PC-9 (cell line): ENCODE data around the gene ANXA8L1. TPM values are rescaled to one million over a fixed set of nuclear protein-coding genes. Genes with fewer than 3 reads are reported as not detected.
"Not testable (repeated sequence)": the region's sequence is repeated elsewhere in the genome, so short reads cannot be mapped to it uniquely, and the experiment has no call there.

ENCODE experiments used
- BruUV-seq: library from RNA; stranded (reverse); fragments of 400-500 nt; replicated peaks from 2 replicates; lab custom pipeline; 2021; lab: Mats Ljungman, UMichigan
- CTCF ChIA-PET: fragments of 300-600 bp; sonication (Branson Sonifier 250); formaldehyde crosslinking; loops from one replicate; lab custom pipeline; 2022; ENCODE audit warnings: antibody characterized with exemption; lab: Charles Lee
- POLR2A ChIA-PET: fragments of 300-600 bp; sonication (Branson Sonifier 250); formaldehyde crosslinking; loops from one replicate; lab custom pipeline; 2022; ENCODE audit warnings: antibody characterized with exemption; ENCODE audit not compliant: unreplicated experiment; lab: Charles Lee
- DNase-seq, 2 experiments: peaks; one replicate each; pipeline versions ENCODE4 v3.0.0 to v3.0.0-alpha.2; 2015 to 2022; ENCODE audit warnings: mixed read lengths in 1 of 2
- H2AFZ ChIP-seq: fragments of 200-600 bp; sonication (generic); 2 replicates; pipeline ENCODE4 v1.8.1; 2017; ENCODE audit warnings: antibody characterized with exemption
- H3F3A ChIP-seq: fragments of 200-600 bp; sonication (generic); 2 replicates; pipeline ENCODE4 v1.8.1; 2017; ENCODE audit warnings: antibody characterized with exemption, mild to moderate bottlenecking, low read depth; ENCODE audit not compliant: insufficient read depth
- H3K27ac ChIP-seq: fragments of 200-600 bp; sonication (generic); 2 replicates; pipeline ENCODE4 v1.6.1; 2016; ENCODE audit warnings: mixed run types
- H3K27me3 ChIP-seq: fragments of 200-600 bp; sonication (generic); 2 replicates; pipeline ENCODE4 v1.6.1; 2016; ENCODE audit warnings: low read depth, mixed run types; ENCODE audit not compliant: insufficient read depth
- H3K36me3 ChIP-seq: fragments of 200-600 bp; sonication (generic); 2 replicates; pipeline ENCODE4 v1.6.1; 2016; ENCODE audit warnings: low read depth, mixed run types
- H3K4me1 ChIP-seq: fragments of 200-600 bp; sonication (generic); replicated peaks from 2 replicates; pipeline ENCODE4 v1.6.1; 2016; ENCODE audit warnings: mixed run types; ENCODE audit not compliant: insufficient read depth
- H3K4me2 ChIP-seq: fragments of 200-600 bp; sonication (generic); 2 replicates; pipeline ENCODE4 v1.6.1; 2017; ENCODE audit warnings: mixed run types
- H3K4me3 ChIP-seq: fragments of 200-600 bp; sonication (generic); 2 replicates; pipeline ENCODE4 v1.6.1; 2016; ENCODE audit warnings: mixed run types
- H3K79me2 ChIP-seq: fragments of 200-600 bp; sonication (generic); 2 replicates; pipeline ENCODE4 v1.6.1; 2017; ENCODE audit warnings: low read depth, mixed run types
- H3K9me2 ChIP-seq: fragments of 200-600 bp; sonication (generic); 2 replicates; pipeline ENCODE4 v1.8.1; 2017; ENCODE audit warnings: mild to moderate bottlenecking; ENCODE audit not compliant: insufficient read depth
- H3K9me3 ChIP-seq: fragments of 200-600 bp; sonication (generic); 2 replicates; pipeline ENCODE4 v1.8.1; 2016; ENCODE audit warnings: low read depth; ENCODE audit not compliant: insufficient read depth
- H4K20me1 ChIP-seq: fragments of 200-600 bp; sonication (generic); 2 replicates; pipeline ENCODE4 v1.8.1; 2017; ENCODE audit not compliant: insufficient read depth
- intact Hi-C: fragments of 100-400 bp; cut with micrococcal nuclease; formaldehyde crosslinking; loops from one replicate; pipeline ENCODE4 v1.10.0; 2022; ENCODE audit not compliant: unreplicated experiment
- total RNA-seq: library from RNA; stranded (reverse); gene quantifications from 2 replicates; pipeline ENCODE4 v1.2.3, GENCODE V29; 2021

ANXA8L1 gene
- total RNA-seq, 1 experiment from 2014 or later: 185 TPM

- H4K20me1 ChIP-seq, H3K4me3 ChIP-seq, H3K9me2 ChIP-seq, CTCF ChIA-PET, H3K79me2 ChIP-seq, intact Hi-C loops, H3K9me3 ChIP-seq, H3K27me3 ChIP-seq, BruUV-seq, H2AFZ ChIP-seq, H3K36me3 ChIP-seq, DNase-seq, POLR2A ChIA-PET, H3F3A ChIP-seq: not testable (repeated sequence)
- peak overlapping the region; percentile 61; the same call in 1 of the 2 replicates for H3K4me2 ChIP-seq
- H3K4me1 ChIP-seq: peaks cover 11% of the 10 kb centered on the region
- peak overlapping the region; percentile 54 for H3K27ac ChIP-seq
These were observed 1.4 kb downstream of the ANXA8L1 start for GRCh38 chr10:46377022-46377421.

- H3K4me3 ChIP-seq, H3K36me3 ChIP-seq, H3K9me3 ChIP-seq, intact Hi-C loops, H3F3A ChIP-seq, CTCF ChIA-PET, H4K20me1 ChIP-seq, H3K79me2 ChIP-seq, H2AFZ ChIP-seq, H3K9me2 ChIP-seq, POLR2A ChIA-PET, H3K27me3 ChIP-seq: not testable (repeated sequence)
- peak overlapping the region; percentile 55 for H3K4me2 ChIP-seq
- TSS peak; percentile 96 for BruUV-seq
- DNase-seq: peak in 1 of 2 experiments; percentile 59
- peaks cover 11% of the 10 kb centered on the region for H3K4me1 ChIP-seq
- peak overlapping the region; percentile 60 for H3K27ac ChIP-seq
These were observed 2.1 kb downstream of the ANXA8L1 start for GRCh38 chr10:46377651-46378050.

GRCh38 chr10:46378108-46378507, 2.5 kb downstream of the ANXA8L1 start:
- H2AFZ ChIP-seq, intact Hi-C loops, H4K20me1 ChIP-seq, CTCF ChIA-PET, H3K4me3 ChIP-seq, POLR2A ChIA-PET, BruUV-seq, H3K27me3 ChIP-seq, H3K9me2 ChIP-seq, H3K9me3 ChIP-seq, H3F3A ChIP-seq, H3K79me2 ChIP-seq, H3K36me3 ChIP-seq: not testable (repeated sequence)
- DNase-seq: peak in 1 of 2 experiments; percentile 85
- Histone ChIP-seq H3K27ac (peak overlapping the region; percentile 60), H3K4me2 (peak overlapping the region; percentile 55), H3K4me1 (peaks cover 11% of the 10 kb centered on the region)

- H4K20me1 ChIP-seq, H3K9me3 ChIP-seq, H3K27me3 ChIP-seq, H3K4me1 ChIP-seq, H3K4me2 ChIP-seq, H3K27ac ChIP-seq, BruUV-seq, H2AFZ ChIP-seq, H3K4me3 ChIP-seq, H3F3A ChIP-seq, H3K36me3 ChIP-seq, H3K9me2 ChIP-seq, intact Hi-C loops, H3K79me2 ChIP-seq, DNase-seq, CTCF ChIA-PET, POLR2A ChIA-PET: not testable (repeated sequence)
These were observed 3.8 kb downstream of the ANXA8L1 start for GRCh38 chr10:46379233-46379848.

GRCh38 chr10:46385858-46386257, 10.3 kb downstream of the ANXA8L1 start:
- H3K27ac ChIP-seq, H3K4me2 ChIP-seq, BruUV-seq, H3K9me2 ChIP-seq, DNase-seq, H3K9me3 ChIP-seq, intact Hi-C loops, H3K36me3 ChIP-seq, POLR2A ChIA-PET, H3K79me2 ChIP-seq, H2AFZ ChIP-seq, H3F3A ChIP-seq, H3K4me3 ChIP-seq, H3K27me3 ChIP-seq, CTCF ChIA-PET, H4K20me1 ChIP-seq, H3K4me1 ChIP-seq: not testable (repeated sequence)

- H3K27me3 ChIP-seq, BruUV-seq, H4K20me1 ChIP-seq, H3K36me3 ChIP-seq, H3K4me1 ChIP-seq, H3K9me2 ChIP-seq, H3K9me3 ChIP-seq, POLR2A ChIA-PET, H2AFZ ChIP-seq, H3K79me2 ChIP-seq, H3K4me3 ChIP-seq, DNase-seq, H3F3A ChIP-seq, intact Hi-C loops, CTCF ChIA-PET: not testable (repeated sequence)
- H3K4me2 ChIP-seq: peak overlapping the region; percentile 56
- H3K27ac ChIP-seq: peak overlapping the region; percentile 87
These were observed 11.1 kb downstream of the ANXA8L1 start for GRCh38 chr10:46386694-46387093.

- H4K20me1 ChIP-seq, H3K79me2 ChIP-seq, H3K27me3 ChIP-seq, H3K4me3 ChIP-seq, intact Hi-C loops, BruUV-seq, H3K36me3 ChIP-seq, POLR2A ChIA-PET, H3F3A ChIP-seq, DNase-seq, H2AFZ ChIP-seq, H3K4me1 ChIP-seq, H3K9me2 ChIP-seq, H3K9me3 ChIP-seq, CTCF ChIA-PET: not testable (repeated sequence)
- H3K27ac ChIP-seq: peak overlapping the region; percentile 87
- H3K4me2 ChIP-seq: peak overlapping the region; percentile 56; the same call in 1 of the 2 replicates
These were observed 11.8 kb downstream of the ANXA8L1 start for GRCh38 chr10:46387309-46387902.
